ENCODE results near the gene PPP1R12C. TPM values are rescaled to one million over a fixed set of nuclear protein-coding genes. Genes with fewer than 3 reads are reported as not detected.
A peak's percentile ranks its signal among the peaks of the same experiment; 100 is the strongest.

The PPP1R12C gene
- total RNA-seq, 4 donors from 2014 or later, result 22.6 to 28.2 (median 26.2) TPM

DNA sequence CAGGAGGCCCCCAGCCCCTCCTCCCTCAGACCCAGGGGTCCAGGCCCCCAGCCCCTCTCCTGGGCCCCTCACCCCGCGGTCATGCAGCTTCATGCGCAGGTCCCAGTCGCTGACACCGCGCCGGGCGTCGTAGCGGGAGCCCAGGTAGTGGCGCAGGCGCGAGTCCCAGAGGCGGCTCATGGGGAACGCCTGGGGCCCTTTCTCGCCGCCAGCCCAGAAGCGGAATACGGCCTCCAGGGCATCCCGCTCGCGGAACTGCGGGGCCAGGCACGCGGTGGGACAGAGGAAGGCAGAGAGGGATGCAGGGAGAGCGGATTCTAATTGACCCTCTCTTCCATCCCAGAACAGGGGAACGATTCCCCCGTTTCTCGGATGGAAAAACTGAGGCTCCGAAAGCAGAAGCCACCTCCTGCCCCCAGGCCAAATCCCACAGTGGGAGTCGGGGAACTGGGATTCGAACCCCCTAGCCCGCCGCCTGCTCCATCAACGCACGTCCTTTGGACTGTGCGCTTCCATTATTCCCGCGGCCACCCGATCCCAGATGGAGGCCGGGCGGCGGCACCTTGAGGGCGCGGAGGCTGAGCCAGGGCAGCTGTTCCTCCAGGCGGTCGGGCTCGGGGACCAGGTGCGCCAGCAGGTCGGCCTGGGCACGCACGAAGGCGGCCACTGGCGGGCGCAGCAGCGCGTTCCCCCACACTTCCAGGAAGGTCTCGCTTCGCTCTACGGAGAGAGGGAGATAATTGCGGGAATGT is 44.3 kb upstream of the PPP1R12C start:
- Histone ChIP-seq H3K36me3 (no peaks in the 10 kb centered on the region), H3K4me1 (peaks cover under 1 to 21% of the 10 kb centered on the region in 2 donors), H3K27ac (no peak overlapping the region), H3K27me3 (peaks cover 22 to 28% (median 23%) of the 10 kb centered on the region in 3 donors), H3K4me3 (no peak overlapping the region), H3K9me3 (no peaks in the 10 kb centered on the region)
- intact Hi-C loops (cut with DNase I; ENCODE audit: low total_unique reads) (no loop called here), in situ Hi-C loops (cut with MboI; ENCODE audit: low sequenced_read_pairs in 4 of 4) (loop anchor here in 1 of 4 donors (10.0 kb wide), 1 partner anchor 77 kb away; no protein-coding TSS in a partner anchor)
- DNase-seq (no peak), ATAC-seq (no peak)
- TF ChIP-seq, protein P1, sequence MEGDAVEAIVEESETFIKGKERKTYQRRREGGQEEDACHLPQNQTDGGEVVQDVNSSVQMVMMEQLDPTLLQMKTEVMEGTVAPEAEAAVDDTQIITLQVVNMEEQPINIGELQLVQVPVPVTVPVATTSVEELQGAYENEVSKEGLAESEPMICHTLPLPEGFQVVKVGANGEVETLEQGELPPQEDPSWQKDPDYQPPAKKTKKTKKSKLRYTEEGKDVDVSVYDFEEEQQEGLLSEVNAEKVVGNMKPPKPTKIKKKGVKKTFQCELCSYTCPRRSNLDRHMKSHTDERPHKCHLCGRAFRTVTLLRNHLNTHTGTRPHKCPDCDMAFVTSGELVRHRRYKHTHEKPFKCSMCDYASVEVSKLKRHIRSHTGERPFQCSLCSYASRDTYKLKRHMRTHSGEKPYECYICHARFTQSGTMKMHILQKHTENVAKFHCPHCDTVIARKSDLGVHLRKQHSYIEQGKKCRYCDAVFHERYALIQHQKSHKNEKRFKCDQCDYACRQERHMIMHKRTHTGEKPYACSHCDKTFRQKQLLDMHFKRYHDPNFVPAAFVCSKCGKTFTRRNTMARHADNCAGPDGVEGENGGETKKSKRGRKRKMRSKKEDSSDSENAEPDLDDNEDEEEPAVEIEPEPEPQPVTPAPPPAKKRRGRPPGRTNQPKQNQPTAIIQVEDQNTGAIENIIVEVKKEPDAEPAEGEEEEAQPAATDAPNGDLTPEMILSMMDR (IDR thresholded peaks at IDR 0.05 in 4 of 5, conservative IDR thresholded peaks at IDR 0.05 in 1 of 5), result no peak
- no peak for TF ChIP-seq POLR2A (IDR thresholded peaks at IDR 0.05)

DNA sequence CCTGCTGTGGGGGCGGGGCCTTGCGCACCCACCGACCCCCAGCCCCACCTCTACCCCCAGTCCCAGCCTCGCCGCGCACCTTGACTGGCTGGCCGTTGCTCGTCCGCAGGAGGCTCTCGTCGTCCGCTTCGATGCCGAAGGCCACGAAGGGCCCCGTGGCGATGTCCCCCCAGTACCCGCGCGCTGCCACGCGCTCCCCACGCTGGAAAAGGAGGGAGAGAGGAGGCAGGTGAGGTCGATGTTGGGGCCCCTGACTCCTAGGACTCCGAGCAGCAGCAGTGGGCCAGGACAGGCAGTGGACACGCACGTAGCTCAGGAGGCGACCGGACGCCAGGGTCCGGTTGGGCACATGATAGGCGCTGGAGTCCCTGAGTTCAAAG is 43.5 kb upstream of the PPP1R12C start:
- H3K27ac ChIP-seq, result no peak overlapping the region
- intact Hi-C loops (cut with DNase I; ENCODE audit: low total_unique reads), result loop anchor here (1.0 kb wide), 2 partner anchors 20 to 73 kb away; no protein-coding TSS in a partner anchor
- no peak for ATAC-seq
- H3K36me3 ChIP-seq, result no peaks in the 10 kb centered on the region
- H3K4me1 ChIP-seq, result peaks cover 0 to 18% of the 10 kb centered on the region in 2 donors
- no peak overlapping the region for H3K4me3 ChIP-seq
- TF ChIP-seq POLR2A (IDR thresholded peaks at IDR 0.05), result no peak
- TF ChIP-seq, protein P1 (IDR thresholded peaks at IDR 0.05 in 4 of 5, conservative IDR thresholded peaks at IDR 0.05 in 1 of 5), result no peak
- H3K9me3 ChIP-seq, result no peaks in the 10 kb centered on the region
- peak in 1 of 2 donors; percentile 8 for DNase-seq
- H3K27me3 ChIP-seq, result peaks cover 27 to 29% (median 27%) of the 10 kb centered on the region in 3 donors
- in situ Hi-C loops (cut with MboI; ENCODE audit: low sequenced_read_pairs in 4 of 4), result loop anchor here in 1 of 4 donors (10.0 kb wide), 1 partner anchor 76 kb away; no protein-coding TSS in a partner anchor

DNA sequence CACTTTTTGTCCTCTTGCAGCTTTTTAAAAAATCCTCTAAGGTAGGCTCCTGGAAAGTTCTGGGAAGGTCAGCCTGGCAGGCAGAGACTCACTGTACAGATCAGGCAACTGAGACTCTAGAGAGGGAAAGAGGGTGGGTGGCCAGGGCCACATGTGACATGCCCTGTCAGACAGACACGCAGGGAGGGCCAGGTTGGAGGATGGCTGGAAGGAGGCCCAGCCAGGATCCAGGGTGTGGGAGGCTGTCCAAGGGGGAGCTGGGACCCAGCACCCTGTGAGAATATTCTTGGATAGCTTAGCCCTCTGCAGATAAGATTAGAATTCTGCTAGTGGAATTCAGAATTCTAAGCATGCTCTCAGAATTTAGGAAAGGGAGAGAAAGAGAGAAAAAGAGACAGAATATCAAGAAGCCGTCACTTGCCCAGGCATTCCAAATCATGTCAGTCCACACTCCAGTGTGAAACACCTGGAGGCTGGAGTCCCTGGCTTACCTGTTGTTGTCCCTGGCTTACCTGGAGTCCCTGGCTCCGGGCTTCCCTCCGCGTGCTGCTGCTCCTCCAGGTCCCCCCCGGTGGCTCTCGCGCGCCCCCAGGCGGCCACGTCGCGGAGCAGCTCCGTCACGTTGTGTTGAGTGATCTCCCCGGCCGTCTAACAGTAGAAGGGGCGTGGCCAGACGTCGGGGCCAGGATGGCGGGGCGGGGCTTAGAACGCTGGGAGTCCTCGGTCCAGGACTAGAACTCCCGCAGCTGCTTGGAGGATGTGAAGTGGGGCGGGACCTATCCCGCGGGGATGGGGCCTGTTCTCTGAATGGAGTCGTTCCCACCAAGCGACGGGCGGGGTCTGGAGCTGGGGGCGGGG is 42.9 kb upstream of the PPP1R12C start:
- peaks cover 0 to 18% of the 10 kb centered on the region in 2 donors for H3K4me1 ChIP-seq
- no peak overlapping the region for H3K4me3 ChIP-seq
- peaks cover 27 to 29% (median 29%) of the 10 kb centered on the region in 3 donors for H3K27me3 ChIP-seq
- DNase-seq, result peak; percentile 57 to 89
- ATAC-seq, result peak; percentile 77 to 79
- in situ Hi-C loops (cut with MboI; ENCODE audit: low sequenced_read_pairs in 4 of 4), result loop anchor here in 1 of 4 donors (10.0 kb wide), 1 partner anchor 76 kb away; no protein-coding TSS in a partner anchor
- H3K27ac ChIP-seq, result peak overlapping the region in 1 of 4 donors; percentile 73
- intact Hi-C loops (cut with DNase I; ENCODE audit: low total_unique reads), result loop anchor here (1.0 kb wide), 2 partner anchors 19 to 72 kb away; no protein-coding TSS in a partner anchor
- TF ChIP-seq, protein P1 (IDR thresholded peaks at IDR 0.05 in 4 of 5, conservative IDR thresholded peaks at IDR 0.05 in 1 of 5), result peak; percentile 70 to 91 (median 89)
- TF ChIP-seq POLR2A (IDR thresholded peaks at IDR 0.05), result no peak
- H3K9me3 ChIP-seq, result no peaks in the 10 kb centered on the region
- no peaks in the 10 kb centered on the region for H3K36me3 ChIP-seq

DNA sequence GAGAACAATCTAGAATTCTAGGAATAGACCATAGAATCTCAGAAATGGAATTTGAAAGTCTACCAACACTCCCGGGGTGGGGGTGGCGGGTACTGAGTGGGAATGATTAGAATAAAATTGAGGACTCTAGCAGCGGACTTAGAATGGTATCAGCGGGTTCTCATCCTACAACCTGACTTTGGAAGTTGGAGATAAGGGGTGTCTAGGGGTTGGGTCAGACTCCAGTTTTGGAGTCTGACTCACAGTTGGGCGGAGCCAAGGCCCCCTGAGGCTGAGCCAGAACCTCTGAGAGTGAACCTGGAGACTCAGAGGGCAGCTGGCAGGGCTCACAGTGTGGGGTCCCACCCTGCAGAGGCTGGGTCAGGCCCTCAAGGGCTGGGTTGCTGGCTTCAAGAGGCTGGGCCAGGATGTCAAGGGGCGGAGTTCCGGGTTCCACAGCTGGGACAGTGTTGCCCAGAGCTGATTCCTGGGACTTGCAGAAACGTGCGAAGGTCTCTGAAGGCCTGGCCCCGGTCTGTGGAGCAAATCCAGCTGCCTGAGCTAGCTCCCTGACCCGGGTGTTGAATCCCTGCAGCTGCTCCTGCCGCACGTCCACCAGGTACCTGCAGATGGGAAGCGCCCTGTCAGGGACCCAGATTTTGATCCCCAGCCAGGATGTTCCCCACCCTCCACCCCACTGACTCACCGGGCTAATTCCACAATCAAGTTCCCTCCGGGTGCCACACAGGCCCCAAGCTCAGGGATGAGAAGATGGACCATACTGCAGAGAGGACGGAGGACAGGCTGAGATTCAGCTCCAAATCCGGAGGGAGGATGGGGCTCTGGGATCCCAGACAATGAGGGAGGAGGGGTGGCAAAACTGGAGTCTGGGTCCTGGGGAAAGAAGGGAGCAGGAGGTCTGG is 41.7 kb upstream of the PPP1R12C start:
- Histone ChIP-seq H3K27me3 (peaks cover 27 to 29% (median 29%) of the 10 kb centered on the region in 3 donors), H3K4me1 (peaks cover 0 to 18% of the 10 kb centered on the region in 2 donors), H3K36me3 (no peaks in the 10 kb centered on the region), H3K27ac (peak overlapping the region; percentile 32 to 73 (median 45)), H3K9me3 (no peaks in the 10 kb centered on the region), H3K4me3 (no peak overlapping the region)
- intact Hi-C loops (cut with DNase I; ENCODE audit: low total_unique reads) (no loop called here), in situ Hi-C loops (cut with MboI; ENCODE audit: low sequenced_read_pairs in 4 of 4) (no loop called here)
- ATAC-seq (peak; percentile 44 to 77), DNase-seq (peak in 1 of 2 donors; percentile 67)
- TF ChIP-seq POLR2A (IDR thresholded peaks at IDR 0.05), result no peak
- TF ChIP-seq, protein P1 (IDR thresholded peaks at IDR 0.05 in 4 of 5, conservative IDR thresholded peaks at IDR 0.05 in 1 of 5), result no peak

All from gastrocnemius medialis (tissue), 4 donors.